GM12801 (cell line): ENCODE measurements around the gene SPARC.

Source experiments
- TF ChIP-seq, protein P1 (sequence below): IDR thresholded peaks from one replicate; pipeline ENCODE4 v1.5.1; 2011; ENCODE audit warnings: control low read depth; ENCODE audit not compliant: insufficient read length; ENCODE audit errors: extremely low read depth

The SPARC gene

DNA sequence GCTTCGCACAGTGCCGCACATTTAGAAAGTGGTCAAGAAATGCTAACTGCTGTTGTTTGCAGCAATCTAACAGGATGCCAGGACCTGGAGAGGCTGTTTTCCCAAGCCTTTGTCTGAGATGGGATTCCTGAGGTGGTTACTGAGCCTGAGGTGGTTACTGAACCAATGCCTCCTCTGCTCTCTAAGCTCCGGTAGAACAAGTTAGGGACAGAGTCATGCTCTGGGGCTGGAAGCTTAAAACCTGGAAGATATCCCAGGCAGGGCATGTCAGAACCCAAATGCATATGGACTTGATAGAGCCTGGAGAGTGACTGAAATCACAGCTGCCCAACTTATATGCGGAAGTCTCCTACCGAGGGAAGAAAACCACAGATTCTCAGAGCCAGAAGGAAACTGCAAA lies 49.0 kb downstream of the SPARC start:
- TF ChIP-seq, protein P1, sequence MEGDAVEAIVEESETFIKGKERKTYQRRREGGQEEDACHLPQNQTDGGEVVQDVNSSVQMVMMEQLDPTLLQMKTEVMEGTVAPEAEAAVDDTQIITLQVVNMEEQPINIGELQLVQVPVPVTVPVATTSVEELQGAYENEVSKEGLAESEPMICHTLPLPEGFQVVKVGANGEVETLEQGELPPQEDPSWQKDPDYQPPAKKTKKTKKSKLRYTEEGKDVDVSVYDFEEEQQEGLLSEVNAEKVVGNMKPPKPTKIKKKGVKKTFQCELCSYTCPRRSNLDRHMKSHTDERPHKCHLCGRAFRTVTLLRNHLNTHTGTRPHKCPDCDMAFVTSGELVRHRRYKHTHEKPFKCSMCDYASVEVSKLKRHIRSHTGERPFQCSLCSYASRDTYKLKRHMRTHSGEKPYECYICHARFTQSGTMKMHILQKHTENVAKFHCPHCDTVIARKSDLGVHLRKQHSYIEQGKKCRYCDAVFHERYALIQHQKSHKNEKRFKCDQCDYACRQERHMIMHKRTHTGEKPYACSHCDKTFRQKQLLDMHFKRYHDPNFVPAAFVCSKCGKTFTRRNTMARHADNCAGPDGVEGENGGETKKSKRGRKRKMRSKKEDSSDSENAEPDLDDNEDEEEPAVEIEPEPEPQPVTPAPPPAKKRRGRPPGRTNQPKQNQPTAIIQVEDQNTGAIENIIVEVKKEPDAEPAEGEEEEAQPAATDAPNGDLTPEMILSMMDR, result no peak

GRCh38 chr5:151633892-151634291 lies 52.8 kb downstream of the SPARC start:
- TF ChIP-seq, protein P1, result no peak

DNA sequence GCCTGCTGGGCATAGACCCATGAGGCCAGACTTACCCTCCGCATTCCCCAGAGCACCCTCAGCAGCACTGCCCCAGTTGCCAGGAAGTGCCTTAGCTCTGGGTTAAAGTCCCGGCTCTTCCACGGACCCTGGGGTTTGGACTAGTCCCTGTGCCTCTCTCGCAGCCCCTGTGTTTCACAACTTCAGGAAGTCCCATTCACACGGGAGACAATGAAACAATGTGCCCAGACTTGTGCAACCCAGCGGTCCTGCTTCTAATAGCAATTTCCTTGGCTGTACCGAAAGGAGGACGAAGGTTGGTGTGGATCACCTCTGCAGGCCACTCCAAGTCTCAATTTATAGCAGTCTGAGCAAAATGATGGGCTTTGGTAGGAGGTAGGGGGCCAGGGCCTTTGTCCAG lies 53.8 kb downstream of the SPARC start:
- TF ChIP-seq, protein P1, result no peak

- TF ChIP-seq, protein P1, result no peak
Measured at GRCh38 chr5:151632524-151632923, 54.2 kb downstream of the SPARC start.

GRCh38 chr5:151631941-151632340 lies 54.8 kb downstream of the SPARC start:
- TF ChIP-seq, protein P1, result no peak

GRCh38 chr5:151630088-151630487 lies 56.6 kb downstream of the SPARC start:
- TF ChIP-seq, protein P1, result no peak

- TF ChIP-seq, protein P1, result no peak
Measured at GRCh38 chr5:151628112-151628823, 58.4 kb downstream of the SPARC start.
